Activated T-cell treated with anti-CD3 and anti-CD28 coated beads, Interleukin-2, amount 50 U/mL, for 24 hours (primary cell): ENCODE data around the gene CAMSAP1.
"Not testable (repeated sequence)": the region's sequence is repeated elsewhere in the genome, so short reads cannot be mapped to it uniquely, and the experiment has no call there.

Source experiments
- DNase-seq: peaks from one replicate; pipeline ENCODE4 v3.0.0-alpha.2; 2020
- H3K27ac Mint-ChIP-seq: 2 replicates; pipeline ENCODE4 v1.8.0; 2020; ENCODE audit warnings: mild to moderate bottlenecking, mixed read lengths
- H3K27me3 Mint-ChIP-seq: 2 replicates; pipeline ENCODE4 v1.8.0; 2020; ENCODE audit warnings: mixed read lengths
- H3K36me3 Mint-ChIP-seq: 2 replicates; pipeline ENCODE4 v1.8.0; 2020; ENCODE audit warnings: low read depth, mixed read lengths
- H3K4me1 Mint-ChIP-seq: 2 replicates; pipeline ENCODE4 v1.8.0; 2020; ENCODE audit warnings: low read depth, mixed read lengths
- H3K4me3 Mint-ChIP-seq: 2 replicates; pipeline ENCODE4 v1.8.0; 2020; ENCODE audit warnings: mild to moderate bottlenecking, moderate library complexity, mixed read lengths
- H3K9me3 Mint-ChIP-seq: 2 replicates; pipeline ENCODE4 v1.8.0; 2020; ENCODE audit warnings: mixed read lengths

The CAMSAP1 gene

GRCh38 chr9:135946392-135946994, 39.1 kb upstream of the CAMSAP1 start:
- Mint-ChIP-seq H3K4me3 (no peak overlapping the region), H3K27me3 (no peaks in the 10 kb centered on the region), H3K9me3 (no peaks in the 10 kb centered on the region), H3K36me3 (peaks cover 86% of the 10 kb centered on the region), H3K27ac (no peak overlapping the region), H3K4me1 (no peaks in the 10 kb centered on the region)
- no peak for DNase-seq

GRCh38 chr9:135945969-135946368, 38.6 kb upstream of the CAMSAP1 start:
- H3K4me1 Mint-ChIP-seq: no peaks in the 10 kb centered on the region
- no peak overlapping the region for H3K27ac Mint-ChIP-seq
- H3K36me3 Mint-ChIP-seq: peaks cover 89% of the 10 kb centered on the region
- DNase-seq: no peak
- no peaks in the 10 kb centered on the region for H3K27me3 Mint-ChIP-seq
- H3K9me3 Mint-ChIP-seq: no peaks in the 10 kb centered on the region
- no peak overlapping the region for H3K4me3 Mint-ChIP-seq

- Mint-ChIP-seq H3K27me3 (no peaks in the 10 kb centered on the region), H3K4me1 (peaks cover 2% of the 10 kb centered on the region), H3K27ac (no peak overlapping the region), H3K36me3 (peaks cover 91% of the 10 kb centered on the region), H3K9me3 (no peaks in the 10 kb centered on the region), H3K4me3 (no peak overlapping the region)
- no peak for DNase-seq
Observed at GRCh38 chr9:135944444-135945252, 37.3 kb upstream of the CAMSAP1 start.

- peaks cover 92% of the 10 kb centered on the region for H3K36me3 Mint-ChIP-seq
- H3K4me1 Mint-ChIP-seq, H3K27ac Mint-ChIP-seq, H3K27me3 Mint-ChIP-seq, H3K4me3 Mint-ChIP-seq, H3K9me3 Mint-ChIP-seq, DNase-seq: not testable (repeated sequence)
Observed at GRCh38 chr9:135943604-135944003, 36.3 kb upstream of the CAMSAP1 start.

GRCh38 chr9:135941288-135941995, 34.1 kb upstream of the CAMSAP1 start:
- Mint-ChIP-seq H3K27ac (no peak overlapping the region), H3K4me1 (peaks cover 14% of the 10 kb centered on the region), H3K4me3 (no peak overlapping the region), H3K9me3 (peaks cover 4% of the 10 kb centered on the region), H3K27me3 (no peaks in the 10 kb centered on the region), H3K36me3 (peaks cover 94% of the 10 kb centered on the region)
- no peak for DNase-seq

GRCh38 chr9:135939351-135940265, 32.3 kb upstream of the CAMSAP1 start:
- H3K9me3 Mint-ChIP-seq: peaks cover 4% of the 10 kb centered on the region
- peaks cover 93% of the 10 kb centered on the region for H3K36me3 Mint-ChIP-seq
- peak overlapping the region; percentile 64 for H3K4me3 Mint-ChIP-seq
- H3K4me1 Mint-ChIP-seq: peaks cover 14% of the 10 kb centered on the region
- H3K27me3 Mint-ChIP-seq: no peaks in the 10 kb centered on the region
- DNase-seq: peak; percentile 75
- peak overlapping the region; percentile 99 for H3K27ac Mint-ChIP-seq

- Mint-ChIP-seq H3K4me1 (peaks cover 14% of the 10 kb centered on the region), H3K27me3 (no peaks in the 10 kb centered on the region), H3K4me3 (no peak overlapping the region)
Observed at GRCh38 chr9:135937521-135938489, 30.5 kb upstream of the CAMSAP1 start.

GRCh38 chr9:135933114-135933513, 25.8 kb upstream of the CAMSAP1 start:
- Mint-ChIP-seq H3K27me3 (no peaks in the 10 kb centered on the region), H3K9me3 (no peaks in the 10 kb centered on the region), H3K4me3 (no peak overlapping the region), H3K27ac (no peak overlapping the region), H3K4me1 (peaks cover 2% of the 10 kb centered on the region), H3K36me3 (peaks cover 76% of the 10 kb centered on the region)
- no peak for DNase-seq

More at GRCh38 chr9:135937521-135938489, 30.5 kb upstream of the CAMSAP1 start:
- Mint-ChIP-seq H3K9me3 (peaks cover 4% of the 10 kb centered on the region), H3K27ac (no peak overlapping the region), H3K36me3 (peaks cover 92% of the 10 kb centered on the region)
- no peak for DNase-seq

GRCh38 chr9:135932656-135933055, 25.3 kb upstream of the CAMSAP1 start:
- Mint-ChIP-seq H3K4me1 (peaks cover 7% of the 10 kb centered on the region), H3K4me3 (no peak overlapping the region), H3K36me3 (peaks cover 71% of the 10 kb centered on the region), H3K27me3 (no peaks in the 10 kb centered on the region), H3K27ac (no peak overlapping the region), H3K9me3 (no peaks in the 10 kb centered on the region)
- no peak for DNase-seq

GRCh38 chr9:135931349-135931820, 24.0 kb upstream of the CAMSAP1 start:
- Mint-ChIP-seq H3K9me3 (no peaks in the 10 kb centered on the region), H3K27ac (no peak overlapping the region), H3K4me1 (peaks cover 18% of the 10 kb centered on the region), H3K27me3 (no peaks in the 10 kb centered on the region), H3K4me3 (no peak overlapping the region), H3K36me3 (peaks cover 63% of the 10 kb centered on the region)
- no peak for DNase-seq

GRCh38 chr9:135930446-135931345, 23.4 kb upstream of the CAMSAP1 start:
- no peak overlapping the region for H3K27ac Mint-ChIP-seq
- H3K9me3 Mint-ChIP-seq: peaks cover 2% of the 10 kb centered on the region
- DNase-seq: no peak
- H3K27me3 Mint-ChIP-seq: no peaks in the 10 kb centered on the region
- H3K4me1 Mint-ChIP-seq: peaks cover 25% of the 10 kb centered on the region
- no peak overlapping the region for H3K4me3 Mint-ChIP-seq
- H3K36me3 Mint-ChIP-seq: peaks cover 64% of the 10 kb centered on the region

- Mint-ChIP-seq H3K9me3 (peaks cover 3% of the 10 kb centered on the region), H3K27me3 (no peaks in the 10 kb centered on the region), H3K27ac (no peak overlapping the region), H3K4me3 (no peak overlapping the region), H3K36me3 (peaks cover 62% of the 10 kb centered on the region), H3K4me1 (peaks cover 34% of the 10 kb centered on the region)
- no peak for DNase-seq
Observed at GRCh38 chr9:135929656-135930445, 22.5 kb upstream of the CAMSAP1 start.
